Caki2 (cell line): ENCODE data around the gene SRSF4. TPM values are rescaled to one million over a fixed set of nuclear protein-coding genes. Genes with fewer than 3 reads are reported as not detected.

Experiments used
- DNase-seq: peaks from one replicate; pipeline ENCODE4 v3.0.0-alpha.2; 2015; ENCODE audit warnings: low read depth
- in situ Hi-C: cut with HindIII; loops from 2 replicates; pipeline ENCODE4 v1.10.0; 2016; ENCODE audit warnings: low sequenced_read_pairs, low pct_unique_long_range_greater_than_20kb, mixed read lengths
- total RNA-seq: library from RNA; depleted of rRNA; stranded (reverse); fragments of >200 nt; shearing (Covaris generic); gene quantifications from 2 replicates; pipeline ENCODE4 v1.2.3, GENCODE V29; 2014; ENCODE audit warnings: low replicate concordance

Gene SRSF4
- total RNA-seq, 1 experiment from 2014 or later, result 30.9 TPM

- in situ Hi-C loops, result no loop called here
- peak; percentile 87 for DNase-seq
These were observed 21.1 kb upstream of the SRSF4 start for GRCh38 chr1:29202584-29203340.

GRCh38 chr1:29202053-29202452 lies 20.4 kb upstream of the SRSF4 start:
- in situ Hi-C loops, result no loop called here
- DNase-seq, result no peak

- in situ Hi-C loops, result no loop called here
- no peak for DNase-seq
These were observed 19.9 kb upstream of the SRSF4 start for GRCh38 chr1:29201595-29202051.

- no peak for DNase-seq
- in situ Hi-C loops, result no loop called here
These were observed 19.4 kb upstream of the SRSF4 start for GRCh38 chr1:29200906-29201594.

GRCh38 chr1:29197993-29198392 lies 16.3 kb upstream of the SRSF4 start:
- in situ Hi-C loops, result no loop called here
- no peak for DNase-seq

- peak; percentile 28 for DNase-seq
- in situ Hi-C loops, result no loop called here
These were observed 15.9 kb upstream of the SRSF4 start for GRCh38 chr1:29197590-29197924.

- DNase-seq, result no peak
- in situ Hi-C loops, result no loop called here
These were observed 15.3 kb upstream of the SRSF4 start for GRCh38 chr1:29196863-29197589.

- DNase-seq, result no peak
- in situ Hi-C loops, result no loop called here
These were observed 14.2 kb upstream of the SRSF4 start for GRCh38 chr1:29195881-29196291.

- DNase-seq, result no peak
- in situ Hi-C loops, result no loop called here
These were observed 12.3 kb upstream of the SRSF4 start for GRCh38 chr1:29193879-29194455.

- no peak for DNase-seq
- in situ Hi-C loops, result no loop called here
These were observed 9.0 kb upstream of the SRSF4 start for GRCh38 chr1:29190718-29191117.

- in situ Hi-C loops, result no loop called here
- DNase-seq, result no peak
These were observed 5.0 kb upstream of the SRSF4 start for GRCh38 chr1:29186707-29187106.

- in situ Hi-C loops, result no loop called here
- DNase-seq, result no peak
These were observed 4.6 kb upstream of the SRSF4 start for GRCh38 chr1:29186252-29186651.

GRCh38 chr1:29183287-29183686 lies 1.6 kb upstream of the SRSF4 start:
- in situ Hi-C loops, result no loop called here
- no peak for DNase-seq

- in situ Hi-C loops, result no loop called here
- DNase-seq, result no peak
These were observed 945 bp downstream of the SRSF4 start for GRCh38 chr1:29180497-29181412.

GRCh38 chr1:29179641-29180184 lies 2.0 kb downstream of the SRSF4 start:
- DNase-seq, result no peak
- in situ Hi-C loops, result no loop called here

- in situ Hi-C loops, result no loop called here
- no peak for DNase-seq
These were observed 4.5 kb downstream of the SRSF4 start for GRCh38 chr1:29177022-29177705.

GRCh38 chr1:29176576-29176975 lies 5.1 kb downstream of the SRSF4 start:
- DNase-seq, result no peak
- in situ Hi-C loops, result no loop called here
